GM12892 (cell line): ENCODE results near the gene MBD3L4. TPM values are rescaled to one million over a fixed set of nuclear protein-coding genes. Genes with fewer than 3 reads are reported as not detected.
"Not testable (repeated sequence)": the region's sequence is repeated elsewhere in the genome, so short reads cannot be mapped to it uniquely, and the experiment has no call there.

ENCODE experiments used
- DNase-seq: peaks from one replicate; pipeline ENCODE4 v3.0.0; 2011; ENCODE audit not compliant: insufficient read length
- FAIRE-seq: peaks from 2 replicates; lab custom pipeline; 2011; peaks lifted over from hg19 to GRCh38; lab: Jason Lieb, UNC
- POLR2A ChIP-seq: IDR thresholded peaks from 2 replicates; pipeline ENCODE4 v1.6.1; 2011; ENCODE audit warnings: low read depth, low read length, control low read depth
- POLR2AphosphoS5 ChIP-seq: IDR thresholded peaks from 2 replicates; pipeline ENCODE4 v1.6.1; 2011; ENCODE audit warnings: low read depth, low read length, control low read depth
- TAF1 ChIP-seq: IDR thresholded peaks from 2 replicates; pipeline ENCODE4 v1.6.1; 2011; ENCODE audit warnings: low read depth, mild to moderate bottlenecking, control low read depth, low read length, borderline replicate concordance
- polyA plus RNA-seq: library from polyadenylated mRNA; unstranded; fragments of >200 nt; gene quantifications from one replicate; pipeline ENCODE4 v1.2.1, GENCODE V29; 2012; ENCODE audit warnings: missing spikeins, inconsistent platforms; ENCODE audit not compliant: missing spikeins

MBD3L4 gene
- not detected for polyA plus RNA-seq

DNA sequence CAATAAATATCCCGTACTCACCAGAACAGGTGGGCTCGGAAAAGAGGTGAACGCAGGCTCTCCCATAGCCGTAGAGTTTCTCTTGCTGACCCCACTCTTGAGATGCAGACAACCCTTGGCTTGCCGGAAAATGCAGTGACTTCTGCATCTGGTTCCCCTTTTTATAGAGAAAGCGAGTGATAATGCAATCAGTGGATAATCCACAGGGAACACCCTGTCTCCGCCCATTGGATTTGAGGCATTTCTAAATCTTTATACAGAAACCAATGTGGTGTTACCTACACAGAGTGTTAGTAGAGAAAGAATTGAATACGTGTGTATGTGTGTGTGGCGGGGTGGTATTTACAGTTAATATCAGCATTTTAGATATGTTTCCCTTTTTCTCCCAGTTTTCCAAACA is at the start of gene MBD3L4:
Gene MBD3L4, minus strand, starts transcription at position 101 of the 400 bp plus-strand sequence. Its CDS starts 35 bp downstream, at position 66.
- not testable (repeated sequence) for DNase-seq, FAIRE-seq

DNA sequence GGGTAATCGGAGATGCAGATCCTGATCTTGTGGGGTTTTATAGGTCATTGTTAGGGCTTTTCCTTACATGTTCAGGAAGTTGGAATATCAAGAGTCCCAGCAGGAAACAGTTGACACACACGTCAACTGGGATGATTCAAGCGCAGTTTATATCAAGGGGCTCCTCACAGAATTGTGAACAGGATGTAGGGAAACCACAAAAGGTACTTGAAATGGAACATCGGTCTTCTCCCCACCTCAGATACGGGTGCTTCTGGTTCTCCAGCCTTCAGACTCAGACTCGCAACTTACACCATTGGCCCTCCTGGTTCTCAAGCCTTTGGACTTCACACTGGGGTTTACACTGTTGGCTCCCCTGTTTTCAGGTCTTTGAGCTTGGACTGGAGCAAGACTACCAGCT is 49.0 kb upstream of the MBD3L4 start:
- no peak for DNase-seq
- TF ChIP-seq TAF1 (no peak), POLR2AphosphoS5 (no peak), POLR2A (no peak)
- no peak for FAIRE-seq

- DNase-seq, result no peak
- peak; percentile 27 for FAIRE-seq
- no peak; the same call in 1 of the 2 replicates for TF ChIP-seq POLR2AphosphoS5
- no peak for TF ChIP-seq POLR2A
- TF ChIP-seq TAF1, result no peak
Measured at GRCh38 chr19:7083076-7083956, 43.3 kb upstream of the MBD3L4 start.

DNA sequence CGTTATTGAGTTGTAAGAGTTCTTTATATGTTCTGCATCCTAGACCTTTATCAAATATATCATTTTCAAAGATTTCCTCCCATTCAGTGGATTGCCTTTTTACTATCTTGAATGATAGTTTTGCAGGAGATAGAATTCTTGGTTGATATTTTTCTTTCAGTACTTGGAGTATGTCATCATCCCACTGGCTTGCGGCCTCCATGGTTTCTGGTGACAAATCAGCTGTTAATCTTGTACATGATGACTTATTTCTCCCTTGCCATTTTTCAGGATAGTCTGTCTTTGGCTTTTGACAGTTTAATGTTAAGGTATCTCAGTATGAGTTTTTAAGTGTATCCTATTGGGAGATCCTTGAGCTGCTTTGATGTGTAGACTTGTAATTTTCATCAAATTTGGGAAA is 38.0 kb upstream of the MBD3L4 start:
- no peak for FAIRE-seq
- DNase-seq, result no peak

DNA sequence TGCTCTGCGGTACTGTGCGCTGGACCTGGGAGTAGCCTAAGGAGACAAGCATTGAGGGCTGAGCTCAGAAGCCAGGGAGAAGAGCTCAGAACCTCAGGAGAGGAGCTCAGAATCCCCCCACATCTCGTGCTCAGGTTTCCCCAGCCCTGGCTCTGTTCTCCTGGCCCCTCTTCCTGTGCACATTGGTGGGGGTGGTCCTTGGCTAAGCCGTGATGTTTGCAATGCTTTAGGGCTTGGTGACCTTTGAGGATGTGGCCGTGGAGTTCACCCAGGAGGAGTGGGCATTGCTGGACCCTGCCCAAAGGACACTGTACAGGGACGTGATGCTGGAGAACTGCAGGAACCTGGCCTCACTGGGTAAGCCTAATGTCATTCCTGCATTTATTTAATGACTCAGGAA is 36.2 kb upstream of the MBD3L4 start:
- TF ChIP-seq POLR2AphosphoS5 (no peak), TAF1 (no peak), POLR2A (no peak)
- DNase-seq (no peak), FAIRE-seq (no peak)

More for the DNA sequence above, 38.0 kb upstream of the MBD3L4 start:
- no peak for TF ChIP-seq POLR2AphosphoS5
- no peak for TF ChIP-seq TAF1
- TF ChIP-seq POLR2A, result no peak

DNA sequence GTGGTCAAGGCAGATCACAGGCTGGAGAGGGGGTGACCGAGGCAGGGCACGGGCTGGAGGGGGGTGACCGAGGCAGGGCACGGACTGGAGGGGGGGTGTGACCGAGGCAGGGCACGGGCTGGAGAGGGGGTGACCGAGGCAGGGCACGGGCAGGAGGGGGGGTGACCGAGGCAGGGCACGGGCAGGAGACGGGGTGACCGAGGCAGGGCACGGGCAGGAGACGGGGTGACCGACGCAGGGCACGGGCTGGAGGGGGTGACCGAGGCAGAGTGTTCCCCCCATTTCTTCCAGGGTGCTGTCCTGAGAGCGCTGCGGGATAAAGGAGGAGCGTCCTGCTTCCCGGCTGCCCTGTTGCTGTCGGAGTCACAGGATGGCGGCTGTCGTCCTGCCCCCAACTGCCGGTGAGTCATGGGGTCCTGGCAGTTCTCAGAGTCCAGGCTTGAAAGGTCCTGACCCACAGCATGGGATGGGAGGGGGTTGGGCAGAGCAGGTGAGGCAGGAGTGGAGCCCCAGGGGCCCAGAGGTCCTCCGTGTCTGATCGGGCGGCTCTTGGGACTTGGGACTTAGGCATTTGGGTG is 34.8 kb upstream of the MBD3L4 start:
- FAIRE-seq (no peak), DNase-seq (no peak)
- TF ChIP-seq POLR2A, result no peak
- no peak for TF ChIP-seq TAF1
- TF ChIP-seq POLR2AphosphoS5, result no peak

GRCh38 chr19:7072541-7072940 is 32.6 kb upstream of the MBD3L4 start:
- DNase-seq (no peak), FAIRE-seq (no peak)
- no peak for TF ChIP-seq POLR2AphosphoS5
- TF ChIP-seq TAF1, result no peak
- no peak; the same call in 1 of the 2 replicates for TF ChIP-seq POLR2A

- TF ChIP-seq TAF1 (no peak), POLR2A (no peak), POLR2AphosphoS5 (no peak)
- no peak for DNase-seq
- peak; percentile 24 for FAIRE-seq
Measured at GRCh38 chr19:7069904-7070226, 29.9 kb upstream of the MBD3L4 start.

DNA sequence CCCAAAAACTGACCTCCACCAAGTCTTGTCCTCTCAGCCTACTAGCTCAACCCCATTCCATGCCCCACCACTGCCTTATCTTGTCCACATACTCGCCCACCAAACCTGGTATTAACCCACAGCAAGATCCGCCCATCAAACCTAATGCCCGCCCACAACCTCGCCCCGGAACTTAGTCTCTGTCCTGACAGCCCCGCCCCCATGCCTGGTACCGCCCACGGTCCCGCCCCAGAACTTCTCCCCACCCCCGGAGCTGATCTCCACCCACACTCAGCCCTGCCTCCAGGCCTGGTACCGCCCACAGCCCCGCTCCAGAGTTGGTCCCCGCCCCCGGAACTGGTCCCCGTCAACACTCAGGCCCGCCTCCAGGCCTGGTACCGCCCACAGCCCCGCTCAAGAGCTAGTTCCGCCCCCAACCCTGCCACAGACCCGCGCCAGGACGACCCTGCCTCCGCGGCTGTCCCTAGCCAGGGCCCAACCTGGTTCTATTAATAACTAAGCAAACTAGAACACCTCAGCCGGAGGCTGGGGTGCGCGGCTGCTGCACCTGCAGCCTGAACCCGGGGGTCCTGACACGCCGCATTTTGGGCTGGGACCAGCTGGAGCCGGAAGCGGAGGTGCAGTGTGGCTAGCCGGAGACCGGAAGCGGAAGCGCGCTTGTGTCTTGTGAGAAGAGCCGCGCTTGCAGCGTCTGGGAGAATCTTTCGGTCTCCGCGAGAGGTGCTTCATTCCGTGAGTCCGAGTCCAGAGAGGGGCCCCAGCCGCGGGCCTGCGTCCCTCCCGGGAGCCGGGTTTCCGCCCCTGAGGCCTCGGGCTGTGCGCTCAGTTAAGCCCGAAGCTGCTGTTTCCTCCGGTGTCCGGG is 29.3 kb upstream of the MBD3L4 start, which contains the start of gene ZNF557:
Gene ZNF557, plus strand, starts transcription at position 662 of the 862 bp plus-strand sequence. CDS start 5,372 bp downstream, outside the sequence.
- peak; percentile 96 for TF ChIP-seq POLR2A
- peak; percentile 93 for TF ChIP-seq POLR2AphosphoS5
- peak; percentile 84; the same call in 1 of the 2 replicates for TF ChIP-seq TAF1
- DNase-seq (peak; percentile 85), FAIRE-seq (peak; percentile 99)

DNA sequence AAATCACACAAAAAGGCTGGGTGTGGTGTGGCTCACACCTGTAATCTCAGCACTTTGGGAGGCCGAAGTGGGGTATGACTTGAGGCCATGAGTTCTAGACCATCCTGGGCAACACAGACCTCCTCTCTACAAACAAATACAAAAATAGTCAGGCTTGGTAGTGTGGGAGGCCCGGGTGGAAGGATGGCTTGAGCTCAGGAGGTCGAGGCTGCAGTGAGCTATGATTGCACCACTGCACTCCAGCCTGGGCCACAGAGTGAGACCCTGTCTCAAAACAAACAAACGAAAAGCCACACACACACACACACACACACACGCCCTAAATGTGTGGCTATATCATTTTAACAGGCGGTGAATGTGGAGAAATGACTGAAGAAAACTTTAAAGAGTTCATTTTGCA is 28.6 kb upstream of the MBD3L4 start:
- FAIRE-seq (no peak), DNase-seq (no peak)
- TF ChIP-seq POLR2AphosphoS5, result no peak
- no peak for TF ChIP-seq TAF1
- TF ChIP-seq POLR2A, result no peak

DNA sequence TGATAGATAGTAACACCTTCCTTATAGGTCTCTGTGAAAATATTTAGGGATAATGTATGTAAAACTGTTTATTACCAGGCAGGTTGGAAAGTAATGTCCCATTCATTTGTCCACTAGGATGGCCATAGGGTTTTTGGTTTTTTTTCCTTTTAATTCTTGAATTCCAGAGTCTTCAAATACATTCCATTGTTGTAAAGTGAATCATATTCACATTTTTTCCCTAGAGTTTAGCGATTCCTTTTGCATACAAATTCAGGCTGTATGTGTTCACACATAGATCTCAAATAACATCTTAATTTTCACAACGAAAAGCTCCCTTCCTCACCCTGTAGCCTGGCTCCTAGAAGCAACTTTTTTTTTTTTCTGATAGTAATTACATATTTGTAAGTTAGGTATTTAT is 27.7 kb upstream of the MBD3L4 start:
- DNase-seq (no peak), FAIRE-seq (no peak)
- no peak for TF ChIP-seq TAF1
- TF ChIP-seq POLR2AphosphoS5, result no peak
- TF ChIP-seq POLR2A, result no peak

- DNase-seq, FAIRE-seq: not testable (repeated sequence)
Measured at GRCh38 chr19:7067122-7067521, 27.1 kb upstream of the MBD3L4 start.
